ENCODE measurements around the gene TADA2A. TPM values are rescaled to one million over a fixed set of nuclear protein-coding genes. Genes with fewer than 3 reads are reported as not detected.

Gene TADA2A
- total RNA-seq, 1 experiment from 2014 or later = 25.2 TPM

DNA sequence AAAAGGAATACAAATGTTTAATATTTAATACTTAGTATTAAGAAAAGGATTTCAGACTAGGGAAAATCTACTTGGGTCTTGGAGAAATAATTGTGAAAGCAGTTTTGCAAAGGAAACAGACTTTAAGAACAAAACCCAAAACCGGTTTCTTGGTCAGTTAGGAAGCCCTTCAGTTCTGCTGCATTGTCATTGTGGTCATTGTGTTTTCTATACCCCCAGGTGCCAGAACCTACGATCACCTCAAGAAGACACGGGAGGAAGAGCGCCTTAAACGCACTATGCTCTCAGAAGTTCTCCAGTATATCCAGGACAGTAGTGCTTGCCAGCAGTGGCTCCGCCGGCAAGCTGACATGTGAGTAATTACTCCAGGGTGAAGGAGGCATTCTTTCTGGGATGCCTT, 63.5 kb downstream of the TADA2A start:
- TF ChIP-seq EZH2 (IDR thresholded peaks at IDR 0.05; ENCODE audit: low read depth) = no peak
- TF ChIP-seq, protein P1, sequence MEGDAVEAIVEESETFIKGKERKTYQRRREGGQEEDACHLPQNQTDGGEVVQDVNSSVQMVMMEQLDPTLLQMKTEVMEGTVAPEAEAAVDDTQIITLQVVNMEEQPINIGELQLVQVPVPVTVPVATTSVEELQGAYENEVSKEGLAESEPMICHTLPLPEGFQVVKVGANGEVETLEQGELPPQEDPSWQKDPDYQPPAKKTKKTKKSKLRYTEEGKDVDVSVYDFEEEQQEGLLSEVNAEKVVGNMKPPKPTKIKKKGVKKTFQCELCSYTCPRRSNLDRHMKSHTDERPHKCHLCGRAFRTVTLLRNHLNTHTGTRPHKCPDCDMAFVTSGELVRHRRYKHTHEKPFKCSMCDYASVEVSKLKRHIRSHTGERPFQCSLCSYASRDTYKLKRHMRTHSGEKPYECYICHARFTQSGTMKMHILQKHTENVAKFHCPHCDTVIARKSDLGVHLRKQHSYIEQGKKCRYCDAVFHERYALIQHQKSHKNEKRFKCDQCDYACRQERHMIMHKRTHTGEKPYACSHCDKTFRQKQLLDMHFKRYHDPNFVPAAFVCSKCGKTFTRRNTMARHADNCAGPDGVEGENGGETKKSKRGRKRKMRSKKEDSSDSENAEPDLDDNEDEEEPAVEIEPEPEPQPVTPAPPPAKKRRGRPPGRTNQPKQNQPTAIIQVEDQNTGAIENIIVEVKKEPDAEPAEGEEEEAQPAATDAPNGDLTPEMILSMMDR (conservative IDR thresholded peaks at IDR 0.05) = no peak
- intact Hi-C loops (cut with micrococcal nuclease; ENCODE audit: unreplicated experiment) = no loop called here
- Histone ChIP-seq H3K4me1 (replicated peaks; ENCODE audit: insufficient read depth) (peaks cover 29% of the 10 kb centered on the region), H3K79me2 (ENCODE audit: low read depth) (no peaks in the 10 kb centered on the region), H3K36me3 (ENCODE audit: low read depth) (peaks cover 15% of the 10 kb centered on the region; the same call in 1 of the 2 replicates), H4K20me1 (ENCODE audit: insufficient read depth) (no peaks in the 10 kb centered on the region), H3K4me2 (no peak overlapping the region), H3K9me3 (ENCODE audit: insufficient read depth, low read depth) (no peaks in the 10 kb centered on the region), H2AFZ (no peak overlapping the region), H3K9me2 (ENCODE audit: insufficient read depth) (no peaks in the 10 kb centered on the region), H3K27ac (no peak overlapping the region), H3K27me3 (ENCODE audit: insufficient read depth, low read depth) (no peaks in the 10 kb centered on the region), H3F3A (ENCODE audit: insufficient read depth, low read depth) (peaks cover 23% of the 10 kb centered on the region), H3K4me3 (no peak overlapping the region)
- no TSS peak for BruUV-seq (replicated peaks)
- ChIA-PET CTCF (no interaction called here), POLR2A (ENCODE audit: unreplicated experiment) (no interaction called here)
- no peak for DNase-seq

DNA sequence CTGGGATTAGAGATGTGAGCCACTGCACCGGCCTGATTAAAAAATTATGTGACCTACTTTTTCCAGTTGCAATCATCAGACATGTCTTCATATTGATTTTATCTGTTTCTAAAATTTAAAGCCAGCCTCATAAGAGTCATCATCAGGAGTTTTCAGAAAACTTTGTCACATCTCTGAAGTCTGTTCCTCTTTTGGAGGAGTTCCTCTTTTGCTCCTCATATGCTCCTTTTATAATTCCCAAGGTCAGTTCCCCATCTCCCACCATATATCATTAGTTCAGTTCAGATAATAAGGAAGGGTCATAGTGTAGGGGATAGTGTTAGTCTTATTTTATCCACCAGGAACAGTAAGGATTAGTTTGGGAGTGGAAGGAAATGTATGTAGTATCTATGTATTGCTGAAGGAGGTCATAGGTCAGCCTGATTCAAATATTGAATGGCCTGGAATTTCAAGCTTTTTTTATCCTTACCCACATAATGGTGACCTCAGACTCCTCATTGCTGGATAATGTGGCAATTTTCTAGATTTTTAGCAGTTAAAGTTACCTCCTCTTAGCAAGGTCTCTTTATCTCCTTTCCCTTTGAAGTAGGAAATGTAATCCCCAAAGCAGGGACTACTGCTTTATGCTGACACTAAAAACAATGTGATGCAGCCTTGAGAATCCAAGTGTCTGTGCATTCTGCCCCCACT, 69.2 kb downstream of the TADA2A start:
- H3K9me3 ChIP-seq (ENCODE audit: insufficient read depth, low read depth) = no peaks in the 10 kb centered on the region
- peak overlapping the region; percentile 10; the same call in 1 of the 2 replicates for H3K4me3 ChIP-seq
- ChIA-PET POLR2A (ENCODE audit: unreplicated experiment) (interaction anchor here (1.2 kb wide), 1 partner anchor 12 kb away, joined by 8 read pairs; no protein-coding TSS in a partner anchor), CTCF (no interaction called here)
- H3K27me3 ChIP-seq (ENCODE audit: insufficient read depth, low read depth) = no peaks in the 10 kb centered on the region
- H3K79me2 ChIP-seq (ENCODE audit: low read depth) = no peaks in the 10 kb centered on the region; the same call in 1 of the 2 replicates
- no peaks in the 10 kb centered on the region for H4K20me1 ChIP-seq (ENCODE audit: insufficient read depth)
- peak overlapping the region; percentile 95 for H3K27ac ChIP-seq
- no peak overlapping the region for H2AFZ ChIP-seq
- no peaks in the 10 kb centered on the region for H3K9me2 ChIP-seq (ENCODE audit: insufficient read depth)
- peak in 1 of 2 experiments; percentile 57 for DNase-seq
- TF ChIP-seq EZH2 (IDR thresholded peaks at IDR 0.05; ENCODE audit: low read depth) = no peak
- TF ChIP-seq, protein P1 (conservative IDR thresholded peaks at IDR 0.05) = no peak
- H3K4me2 ChIP-seq = peak overlapping the region; percentile 67
- H3F3A ChIP-seq (ENCODE audit: insufficient read depth, low read depth) = peaks cover 40% of the 10 kb centered on the region
- no TSS peak for BruUV-seq (replicated peaks)
- H3K4me1 ChIP-seq (replicated peaks; ENCODE audit: insufficient read depth) = peaks cover 46% of the 10 kb centered on the region
- H3K36me3 ChIP-seq (ENCODE audit: low read depth) = peaks cover 14% of the 10 kb centered on the region
- intact Hi-C loops (cut with micrococcal nuclease; ENCODE audit: unreplicated experiment) = loop anchor here (1.0 kb wide), 2 partner anchors 12 to 26 kb away; no protein-coding TSS in a partner anchor

DNA sequence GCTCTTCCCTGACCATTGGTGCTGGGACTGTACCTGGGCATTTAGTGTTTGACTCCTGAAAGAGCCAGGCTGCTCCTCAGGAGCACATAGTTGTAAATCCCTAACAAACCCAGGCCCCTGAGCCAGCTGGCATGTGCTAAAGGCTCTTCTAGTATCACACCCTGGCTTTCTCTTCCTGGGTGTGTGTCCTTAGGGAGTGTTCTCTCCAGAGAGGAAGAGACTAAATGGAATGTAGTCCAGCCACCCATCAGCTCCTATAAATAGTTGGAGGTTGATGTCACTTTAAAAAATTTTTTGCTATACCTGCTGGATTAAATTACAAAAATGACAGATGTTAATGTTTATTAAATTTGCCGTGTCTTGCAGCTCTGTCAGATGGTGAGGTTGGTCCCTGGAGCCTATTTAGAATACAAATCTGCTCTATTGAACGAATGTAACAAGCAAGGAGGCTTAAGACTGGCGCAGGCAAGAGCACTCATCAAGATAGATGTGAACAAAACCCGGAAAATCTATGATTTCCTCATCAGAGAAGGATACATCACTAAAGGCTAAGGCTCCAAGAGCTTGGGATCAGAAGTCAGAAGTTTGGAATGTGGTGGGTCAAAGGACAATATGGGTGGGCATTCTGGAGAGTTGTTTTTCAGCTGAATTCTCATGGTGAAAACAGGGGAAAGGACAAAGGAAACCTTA, 69.9 kb downstream of the TADA2A start:
- H3K4me3 ChIP-seq = peak overlapping the region; percentile 15; the same call in 1 of the 2 replicates
- H3K27me3 ChIP-seq (ENCODE audit: insufficient read depth, low read depth) = no peaks in the 10 kb centered on the region
- H4K20me1 ChIP-seq (ENCODE audit: insufficient read depth) = no peaks in the 10 kb centered on the region
- no peaks in the 10 kb centered on the region for H3K9me2 ChIP-seq (ENCODE audit: insufficient read depth)
- H3K9me3 ChIP-seq (ENCODE audit: insufficient read depth, low read depth) = no peaks in the 10 kb centered on the region
- H3K79me2 ChIP-seq (ENCODE audit: low read depth) = no peaks in the 10 kb centered on the region; the same call in 1 of the 2 replicates
- H2AFZ ChIP-seq = no peak overlapping the region
- H3K4me1 ChIP-seq (replicated peaks; ENCODE audit: insufficient read depth) = peaks cover 46% of the 10 kb centered on the region
- H3K4me2 ChIP-seq = peak overlapping the region; percentile 67
- BruUV-seq (replicated peaks) = no TSS peak
- TF ChIP-seq EZH2 (IDR thresholded peaks at IDR 0.05; ENCODE audit: low read depth) = no peak
- TF ChIP-seq, protein P1 (conservative IDR thresholded peaks at IDR 0.05) = no peak
- POLR2A ChIA-PET (ENCODE audit: unreplicated experiment) = interaction anchor here (1.2 kb wide), 1 partner anchor 12 kb away, joined by 8 read pairs; no protein-coding TSS in a partner anchor
- H3K36me3 ChIP-seq (ENCODE audit: low read depth) = peaks cover 11% of the 10 kb centered on the region; the same call in 1 of the 2 replicates
- intact Hi-C loops (cut with micrococcal nuclease; ENCODE audit: unreplicated experiment) = loop anchor here (1.0 kb wide), 2 partner anchors 12 to 26 kb away; no protein-coding TSS in a partner anchor
- peak overlapping the region; percentile 95 for H3K27ac ChIP-seq
- peaks cover 40% of the 10 kb centered on the region for H3F3A ChIP-seq (ENCODE audit: insufficient read depth, low read depth)
- peak; percentile 60 to 97 for DNase-seq
- CTCF ChIA-PET = interaction anchor here (0.5 to 0.6 kb wide), 3 partner anchors 10 to 133 kb away, joined by 3 to 6 read pairs (median 5); no protein-coding TSS in a partner anchor

Data from PC-9 (cell line).